Measurements from ENCODE around the gene RIPK3. TPM values are rescaled to one million over a fixed set of nuclear protein-coding genes. Genes with fewer than 3 reads are reported as not detected.

RIPK3 gene
- total and polyA plus RNA-seq, 5 donors: 2.9 to 7.0 (median 6.1) TPM

DNA sequence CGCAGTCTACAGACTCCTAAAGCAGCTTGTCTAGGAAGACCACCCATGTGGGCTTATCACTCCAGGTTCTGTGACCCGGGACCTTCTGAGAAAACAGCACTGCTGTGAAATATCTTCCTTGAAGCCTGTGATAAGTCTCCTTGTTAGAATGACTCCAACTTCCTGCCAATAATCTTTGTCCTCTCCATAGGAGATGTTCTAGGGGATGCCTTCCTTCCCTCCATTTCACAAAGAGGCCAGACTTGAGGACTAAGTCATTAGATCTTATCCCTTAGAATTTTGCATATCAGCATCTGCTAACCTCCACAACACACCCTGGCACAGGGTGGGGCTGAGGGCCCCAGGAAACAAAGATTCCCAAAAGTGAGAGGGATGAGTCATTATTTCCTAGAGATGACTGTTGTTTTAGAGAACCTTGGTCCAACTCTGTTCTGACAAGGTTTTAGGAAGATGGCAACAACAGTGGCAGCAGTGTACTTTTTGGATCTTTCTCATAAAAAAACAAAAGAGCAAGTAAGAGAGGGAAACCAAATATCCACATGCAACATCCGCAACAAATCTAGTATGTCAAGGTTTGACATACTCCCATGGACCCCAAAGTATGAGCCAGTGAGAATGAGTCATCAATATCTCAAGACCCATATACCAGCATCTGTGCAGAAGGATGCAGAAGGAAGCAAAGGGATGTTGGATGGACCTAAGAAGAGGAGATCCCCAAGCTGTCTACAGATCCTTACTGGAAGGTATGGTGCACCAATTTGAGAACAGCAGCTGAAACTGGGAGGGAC, 22.5 kb downstream of the RIPK3 start:
- Histone ChIP-seq H3K4me1 (ENCODE audit: control insufficient read depth, insufficient read depth, low read length) (peaks cover 2% of the 10 kb centered on the region), H3K27ac (ENCODE audit: low read length) (no peak overlapping the region), H3K9me3 (ENCODE audit: control insufficient read depth, low read length) (no peaks in the 10 kb centered on the region), H3K27me3 (ENCODE audit: control insufficient read depth, insufficient read depth) (no peaks in the 10 kb centered on the region), H3K4me3 (ENCODE audit: low read length) (no peak overlapping the region)
- DNase-seq (no peak), ATAC-seq (peak in 1 of 2 donors; percentile 5)
- 79% methylated on average over 3 of the region's 3 CpGs for WGBS
- intact Hi-C loops (cut with DNase I): no loop called here

- ATAC-seq (no peak), DNase-seq (no peak)
- Histone ChIP-seq H3K4me1 (ENCODE audit: control insufficient read depth, insufficient read depth, low read length) (peaks cover 2% of the 10 kb centered on the region), H3K9me3 (ENCODE audit: control insufficient read depth, low read length) (no peaks in the 10 kb centered on the region), H3K4me3 (ENCODE audit: low read length) (no peak overlapping the region), H3K27me3 (ENCODE audit: control insufficient read depth, insufficient read depth) (no peaks in the 10 kb centered on the region), H3K27ac (ENCODE audit: low read length) (peak overlapping the region; percentile 3)
- intact Hi-C loops (cut with DNase I): no loop called here
- WGBS: 42% methylated on average over 18 of the region's 18 CpGs
Observed at GRCh38 chr14:24316597-24316950, 23.2 kb downstream of the RIPK3 start.

- Histone ChIP-seq H3K4me1 (ENCODE audit: control insufficient read depth, insufficient read depth, low read length) (peaks cover 2% of the 10 kb centered on the region), H3K27ac (ENCODE audit: low read length) (peak overlapping the region; percentile 3), H3K27me3 (ENCODE audit: control insufficient read depth, insufficient read depth) (no peaks in the 10 kb centered on the region), H3K4me3 (ENCODE audit: low read length) (no peak overlapping the region), H3K9me3 (ENCODE audit: control insufficient read depth, low read length) (no peaks in the 10 kb centered on the region)
- intact Hi-C loops (cut with DNase I): no loop called here
- WGBS: 34% methylated on average over 70 of the region's 70 CpGs
- ATAC-seq: peak; percentile 44 to 72
- DNase-seq: peak; percentile 73 to 86 (median 83)
Observed at GRCh38 chr14:24315807-24316596, 23.8 kb downstream of the RIPK3 start.

GRCh38 chr14:24315243-24315806, 24.5 kb downstream of the RIPK3 start:
- intact Hi-C loops (cut with DNase I): no loop called here
- H3K9me3 ChIP-seq (ENCODE audit: control insufficient read depth, low read length): no peaks in the 10 kb centered on the region
- WGBS: 68% methylated on average over 10 of the region's 10 CpGs
- no peak overlapping the region for H3K27ac ChIP-seq (ENCODE audit: low read length)
- no peak overlapping the region for H3K4me3 ChIP-seq (ENCODE audit: low read length)
- H3K27me3 ChIP-seq (ENCODE audit: control insufficient read depth, insufficient read depth): no peaks in the 10 kb centered on the region
- DNase-seq: peak in 1 of 3 donors; percentile 63
- ATAC-seq: no peak
- peaks cover 4% of the 10 kb centered on the region for H3K4me1 ChIP-seq (ENCODE audit: control insufficient read depth, insufficient read depth, low read length)

DNA sequence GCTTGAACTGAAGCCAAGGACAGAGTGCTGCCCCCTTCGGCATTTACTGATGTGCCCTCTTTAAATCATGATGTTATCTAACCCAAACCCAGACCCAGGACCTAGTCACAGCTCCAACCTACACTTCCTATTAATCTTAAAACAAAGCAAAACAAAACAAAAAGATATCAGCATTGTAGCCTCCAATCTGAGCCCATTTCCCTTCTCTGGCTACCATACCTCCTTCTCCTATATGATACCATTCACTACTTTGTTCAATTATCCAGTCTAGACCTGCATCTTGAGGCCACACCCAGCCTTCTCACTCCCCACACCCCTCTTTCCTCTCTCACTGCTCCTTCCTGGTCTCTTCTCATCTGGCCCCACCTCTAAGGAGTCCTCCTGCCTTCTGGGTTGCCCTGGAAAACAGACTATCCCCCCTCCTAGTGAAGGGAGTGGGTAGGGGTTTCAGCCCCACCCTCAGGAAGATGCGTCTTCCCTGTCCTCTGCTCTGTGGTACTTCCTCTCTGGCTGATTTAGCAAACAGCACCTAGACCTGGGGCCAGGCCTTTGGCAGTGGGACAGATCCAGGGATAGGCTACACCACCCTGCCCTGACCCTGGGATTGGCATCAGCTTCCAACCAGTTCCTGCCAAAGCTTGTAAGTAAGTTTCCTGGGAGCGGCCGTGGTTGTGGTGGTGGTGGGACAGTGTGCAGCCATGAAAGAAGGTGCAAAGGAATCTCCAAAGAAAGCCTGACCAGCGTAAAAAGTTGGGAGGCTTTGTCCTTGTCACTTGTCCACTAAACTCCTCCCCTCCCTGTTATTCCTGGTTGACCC, 25.2 kb downstream of the RIPK3 start:
- no peak overlapping the region for H3K4me3 ChIP-seq (ENCODE audit: low read length)
- H3K9me3 ChIP-seq (ENCODE audit: control insufficient read depth, low read length): no peaks in the 10 kb centered on the region
- ATAC-seq: no peak
- 71% methylated on average over 5 of the region's 5 CpGs for WGBS
- H3K4me1 ChIP-seq (ENCODE audit: control insufficient read depth, insufficient read depth, low read length): peaks cover 7% of the 10 kb centered on the region
- peak in 1 of 3 donors; percentile 41 for DNase-seq
- no peak overlapping the region for H3K27ac ChIP-seq (ENCODE audit: low read length)
- intact Hi-C loops (cut with DNase I): no loop called here
- H3K27me3 ChIP-seq (ENCODE audit: control insufficient read depth, insufficient read depth): no peaks in the 10 kb centered on the region

DNA sequence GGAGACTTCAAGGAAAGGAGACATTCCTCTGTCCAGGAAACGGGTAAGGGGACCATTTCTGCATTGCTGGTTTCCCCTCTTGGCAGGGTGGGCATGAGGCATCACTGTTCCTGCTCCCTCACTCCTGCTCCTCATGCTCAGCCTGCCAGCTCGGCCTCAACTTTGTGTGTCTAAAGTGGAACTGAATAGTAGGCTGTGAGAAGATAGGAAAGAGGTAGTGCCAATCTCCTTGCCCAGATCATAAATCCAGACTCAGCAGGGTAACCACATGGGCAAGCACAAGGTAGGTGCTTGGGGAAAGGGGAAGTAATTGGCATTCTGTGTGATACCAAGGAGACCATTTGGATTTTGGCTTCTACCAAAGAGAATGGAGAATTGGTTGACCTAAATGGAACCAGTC, 25.9 kb downstream of the RIPK3 start:
- H3K27ac ChIP-seq (ENCODE audit: low read length): no peak overlapping the region
- peaks cover 7% of the 10 kb centered on the region for H3K4me1 ChIP-seq (ENCODE audit: control insufficient read depth, insufficient read depth, low read length)
- no peak overlapping the region for H3K4me3 ChIP-seq (ENCODE audit: low read length)
- ATAC-seq (no peak), DNase-seq (peak in 1 of 3 donors; percentile 52)
- intact Hi-C loops (cut with DNase I): no loop called here
- H3K9me3 ChIP-seq (ENCODE audit: control insufficient read depth, low read length): no peaks in the 10 kb centered on the region
- 76% methylated on average over 2 of the region's 2 CpGs for WGBS
- no peaks in the 10 kb centered on the region for H3K27me3 ChIP-seq (ENCODE audit: control insufficient read depth, insufficient read depth)

GRCh38 chr14:24312736-24313507, 26.9 kb downstream of the RIPK3 start:
- no peaks in the 10 kb centered on the region for H3K9me3 ChIP-seq (ENCODE audit: control insufficient read depth, low read length)
- no peaks in the 10 kb centered on the region for H3K27me3 ChIP-seq (ENCODE audit: control insufficient read depth, insufficient read depth)
- H3K4me3 ChIP-seq (ENCODE audit: low read length): no peak overlapping the region
- DNase-seq: peak in 1 of 3 donors; percentile 65
- ATAC-seq: no peak
- peak overlapping the region; percentile 53 for H3K27ac ChIP-seq (ENCODE audit: low read length)
- WGBS: 55% methylated on average over 9 of the region's 9 CpGs
- intact Hi-C loops (cut with DNase I): no loop called here
- peaks cover 7% of the 10 kb centered on the region for H3K4me1 ChIP-seq (ENCODE audit: control insufficient read depth, insufficient read depth, low read length)

DNA sequence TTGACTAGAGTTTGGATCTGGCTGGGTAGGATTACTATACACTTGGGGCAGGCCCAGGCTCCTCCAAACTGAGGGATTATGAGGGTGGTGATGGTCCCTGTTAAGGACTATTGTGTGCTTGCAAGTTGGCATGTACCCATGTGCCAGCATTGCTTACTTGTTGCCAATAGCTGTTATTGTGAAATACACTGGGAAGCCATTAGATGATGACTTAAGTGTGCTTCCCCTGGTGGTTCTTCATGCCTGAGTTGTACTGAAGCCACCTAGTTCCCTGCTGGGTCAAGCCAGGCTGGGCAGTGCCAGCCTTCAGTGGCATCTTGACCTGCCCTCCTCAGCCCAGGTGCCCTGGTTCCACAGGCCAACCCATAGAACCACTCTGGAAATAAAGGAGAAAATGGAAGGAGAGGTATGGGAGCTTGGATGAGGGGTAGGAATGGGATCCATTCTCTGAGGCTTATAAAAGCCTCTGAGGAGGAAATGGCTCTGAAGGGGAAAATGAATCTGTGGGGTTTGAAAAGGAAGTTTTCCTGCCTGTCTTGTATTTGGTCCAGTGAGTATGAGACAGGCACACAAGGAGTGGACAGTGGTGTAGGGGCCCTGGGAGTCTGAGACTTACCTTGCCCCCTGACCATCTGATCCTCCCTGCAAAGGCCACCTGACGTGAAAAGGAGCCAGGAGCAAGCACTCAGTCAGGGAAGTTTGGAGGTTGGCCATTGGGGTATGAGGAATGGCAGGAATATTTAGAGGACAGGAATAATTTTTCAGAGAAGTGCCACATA, 27.8 kb downstream of the RIPK3 start:
- DNase-seq: peak in 1 of 3 donors; percentile 21
- H3K4me3 ChIP-seq (ENCODE audit: low read length): peak overlapping the region; percentile 45
- intact Hi-C loops (cut with DNase I): no loop called here
- no peaks in the 10 kb centered on the region for H3K27me3 ChIP-seq (ENCODE audit: control insufficient read depth, insufficient read depth)
- WGBS: 81% methylated on average over 1 of the region's 1 CpG
- no peak for ATAC-seq
- peak overlapping the region; percentile 10 for H3K27ac ChIP-seq (ENCODE audit: low read length)
- H3K9me3 ChIP-seq (ENCODE audit: control insufficient read depth, low read length): no peaks in the 10 kb centered on the region
- peaks cover 7% of the 10 kb centered on the region for H3K4me1 ChIP-seq (ENCODE audit: control insufficient read depth, insufficient read depth, low read length)

- H3K4me3 ChIP-seq (ENCODE audit: low read length): peak within 1 kb of the TSS; percentile 45
- peaks cover 6% of the 10 kb centered on the region for H3K4me1 ChIP-seq (ENCODE audit: control insufficient read depth, insufficient read depth, low read length)
- ATAC-seq (peak; percentile 85 to 87), DNase-seq (peak; percentile 81 to 92 (median 92))
- H3K27ac ChIP-seq (ENCODE audit: low read length): peak within 1 kb of the TSS; percentile 10
- no peaks in the 10 kb centered on the region for H3K27me3 ChIP-seq (ENCODE audit: control insufficient read depth, insufficient read depth)
- 7% methylated on average over 99 of the region's 99 CpGs for WGBS
- intact Hi-C loops (cut with DNase I): no loop called here
- H3K9me3 ChIP-seq (ENCODE audit: control insufficient read depth, low read length): no peaks in the 10 kb centered on the region
Observed at GRCh38 chr14:24310646-24311604, 28.9 kb downstream of the RIPK3 start, which contains the start of gene LTB4R. Gene LTB4R, plus strand, starts transcription at chr14:24311502. Its CDS starts 4,150 bp downstream, at chr14:24315652.

Measured in right cardiac atrium (tissue), 5 donors.